Fibroblast of the aortic adventitia (primary cell): ENCODE results near the gene LRRC3C. TPM values are rescaled to one million over a fixed set of nuclear protein-coding genes. Genes with fewer than 3 reads are reported as not detected.
A peak's percentile ranks its signal among the peaks of the same experiment; 100 is the strongest.
"Not testable (repeated sequence)": the region's sequence is repeated elsewhere in the genome, so short reads cannot be mapped to it uniquely, and the experiment has no call there.

Experiments used
- DNase-seq: peaks from one replicate; pipeline ENCODE4 v3.0.0-alpha.2; 2010; ENCODE audit warnings: low read depth
- H3K4me3 ChIP-seq: 2 replicates; pipeline ENCODE4 v1.5.1; 2011; ENCODE audit warnings: low read depth, mild to moderate bottlenecking, control low read depth, low read length, moderate library complexity
- CTCF ChIP-seq: IDR thresholded peaks from 2 replicates; pipeline ENCODE4 v1.5.1; 2011; ENCODE audit warnings: mild to moderate bottlenecking, low read length, control low read depth, inconsistent platforms; ENCODE audit not compliant: insufficient read depth
- total RNA-seq: library from RNA; depleted of rRNA; stranded (reverse); fragments of >200 nt; gene quantifications from 2 replicates; pipeline ENCODE4 v1.2.3, GENCODE V29; 2012; ENCODE audit warnings: low replicate concordance

LRRC3C gene
- total RNA-seq, 1 donor = not detected

GRCh38 chr17:39939106-39939505 is 11.6 kb downstream of the LRRC3C start:
- no peak for DNase-seq
- no peak for TF ChIP-seq CTCF
- H3K4me3 ChIP-seq = no peak overlapping the region

- TF ChIP-seq CTCF = peak; percentile 65
- peak; percentile 92 for DNase-seq
- peak overlapping the region; percentile 5 for H3K4me3 ChIP-seq
These were observed 12.3 kb downstream of the LRRC3C start for GRCh38 chr17:39939588-39940419.

- H3K4me3 ChIP-seq = no peak overlapping the region
- no peak for DNase-seq
- no peak for TF ChIP-seq CTCF
These were observed 16.3 kb downstream of the LRRC3C start for GRCh38 chr17:39943702-39944392.

- DNase-seq = no peak
These were observed 16.8 kb downstream of the LRRC3C start for GRCh38 chr17:39944393-39944711.

GRCh38 chr17:39946551-39947330 is 19.2 kb downstream of the LRRC3C start:
- no peak for DNase-seq
- no peak for TF ChIP-seq CTCF
- H3K4me3 ChIP-seq = no peak overlapping the region

More at GRCh38 chr17:39944393-39944711, 16.8 kb downstream of the LRRC3C start:
- no peak overlapping the region for H3K4me3 ChIP-seq
- no peak for TF ChIP-seq CTCF

- not testable (repeated sequence) for DNase-seq, H3K4me3 ChIP-seq
These were observed 20.9 kb downstream of the LRRC3C start for GRCh38 chr17:39948489-39948828.

GRCh38 chr17:39949028-39949427 is 21.5 kb downstream of the LRRC3C start:
- TF ChIP-seq CTCF = no peak
- DNase-seq = no peak
- H3K4me3 ChIP-seq = no peak overlapping the region
